T47D (cell line): ENCODE measurements around the gene TGFBR3L.
"Not testable (repeated sequence)": the region's sequence is repeated elsewhere in the genome, so short reads cannot be mapped to it uniquely, and the experiment has no call there.

Experiments used
- DNase-seq, 2 experiments: peaks; one replicate each; pipeline versions ENCODE4 v3.0.0 to v3.0.0-alpha.2; 2011 to 2012; ENCODE audit warnings: low read depth in 1 of 2, low spot score in 1 of 2
- JUND ChIP-seq: IDR thresholded peaks from 2 replicates; pipeline ENCODE4 v1.6.1; 2012; ENCODE audit warnings: low read depth
- in situ Hi-C: cut with HindIII; loops from 2 replicates; pipeline ENCODE4 v1.10.0; 2016; ENCODE audit warnings: low sequenced_read_pairs, low pct_unique_long_range_greater_than_20kb

Gene TGFBR3L

DNA sequence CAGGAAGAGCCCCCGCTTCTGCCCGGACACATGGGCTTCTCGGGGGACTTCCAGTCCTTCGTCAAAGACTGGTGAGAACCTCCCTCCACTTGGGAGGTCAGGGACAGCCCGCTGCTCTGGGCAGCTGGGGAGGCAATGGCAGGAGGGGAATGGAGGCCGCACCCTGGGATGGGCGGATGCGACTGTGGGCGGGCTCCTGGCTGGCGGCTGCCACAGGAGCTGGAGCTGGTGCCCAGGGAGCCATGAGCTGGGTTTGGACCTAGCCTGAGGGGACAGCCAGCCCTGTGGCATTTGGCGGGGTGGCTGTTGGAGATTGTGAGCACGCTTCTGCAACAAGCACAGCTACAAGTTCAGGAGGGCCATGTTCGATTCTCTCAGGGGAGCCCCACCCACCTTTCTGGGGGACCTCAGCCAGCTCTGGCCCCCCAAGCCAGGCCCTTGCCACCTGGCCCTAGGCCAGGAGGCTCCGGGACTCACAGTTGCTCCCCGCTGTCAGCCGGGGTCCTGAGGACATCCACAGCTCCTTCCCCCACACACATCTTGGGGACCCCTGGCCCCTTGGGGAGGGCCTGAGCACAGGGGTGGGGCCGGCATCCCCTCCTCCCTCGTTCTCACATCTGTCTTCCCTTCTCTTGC is 3.0 kb upstream of the TGFBR3L start:
- TF ChIP-seq JUND = no peak
- DNase-seq = no peak
- in situ Hi-C loops = no loop called here

DNA sequence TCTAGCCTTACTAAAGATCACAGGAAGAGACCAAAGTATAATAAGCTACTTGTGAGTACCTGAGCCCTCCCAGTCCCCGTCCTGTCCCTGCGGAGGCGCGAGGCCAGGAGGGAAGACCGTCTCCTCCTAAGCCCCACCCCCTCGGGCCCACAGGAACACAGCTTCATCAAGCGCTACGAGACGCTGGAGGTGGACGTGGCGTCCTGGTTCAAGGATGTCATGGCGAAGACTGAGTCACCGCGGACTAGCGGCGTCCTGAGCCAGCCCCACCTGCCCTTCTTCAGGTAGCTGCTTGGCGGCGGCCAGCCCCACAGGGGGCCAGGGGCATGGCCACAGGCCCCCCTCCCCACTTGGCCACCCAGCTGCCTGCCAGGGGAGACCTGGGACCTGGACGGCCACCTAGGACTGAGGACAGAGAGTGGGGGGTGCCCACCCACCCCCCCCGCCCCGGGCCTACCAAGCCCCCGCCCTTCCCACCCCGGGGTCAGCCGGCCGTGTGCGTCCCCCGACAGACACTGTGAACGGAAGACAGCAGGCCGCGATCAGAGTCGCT is 2.4 kb upstream of the TGFBR3L start:
- no peak for TF ChIP-seq JUND
- no peak for DNase-seq
- in situ Hi-C loops = no loop called here

GRCh38 chr19:7912697-7913564 is 1.7 kb upstream of the TGFBR3L start:
- DNase-seq = no peak
- in situ Hi-C loops = no loop called here
- TF ChIP-seq JUND = no peak

DNA sequence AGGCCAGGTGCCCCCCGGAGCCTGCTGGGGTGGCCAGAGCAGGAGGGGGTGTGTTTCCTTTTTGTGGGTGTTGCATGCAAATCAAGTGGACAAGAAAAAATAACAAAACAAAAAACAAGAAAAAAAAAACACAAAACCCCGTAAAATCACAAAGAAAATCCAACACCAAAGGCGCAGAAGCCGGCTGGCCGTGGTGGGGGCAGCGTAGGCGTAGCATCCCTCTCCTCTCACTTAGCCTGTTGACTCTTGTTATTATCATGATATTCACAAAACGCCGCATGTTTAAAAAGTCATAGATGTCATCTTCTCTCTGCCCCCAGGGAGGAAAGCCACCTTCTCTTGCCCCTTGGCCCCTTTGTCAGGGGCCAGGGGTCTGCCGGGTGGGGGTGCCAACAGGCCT is 978 bp upstream of the TGFBR3L start:
- in situ Hi-C loops = no loop called here
- no peak for DNase-seq
- TF ChIP-seq JUND = no peak

- no peak for TF ChIP-seq JUND
- DNase-seq = no peak
- in situ Hi-C loops = no loop called here
Observed at GRCh38 chr19:7914099-7914498, 531 bp upstream of the TGFBR3L start.

DNA sequence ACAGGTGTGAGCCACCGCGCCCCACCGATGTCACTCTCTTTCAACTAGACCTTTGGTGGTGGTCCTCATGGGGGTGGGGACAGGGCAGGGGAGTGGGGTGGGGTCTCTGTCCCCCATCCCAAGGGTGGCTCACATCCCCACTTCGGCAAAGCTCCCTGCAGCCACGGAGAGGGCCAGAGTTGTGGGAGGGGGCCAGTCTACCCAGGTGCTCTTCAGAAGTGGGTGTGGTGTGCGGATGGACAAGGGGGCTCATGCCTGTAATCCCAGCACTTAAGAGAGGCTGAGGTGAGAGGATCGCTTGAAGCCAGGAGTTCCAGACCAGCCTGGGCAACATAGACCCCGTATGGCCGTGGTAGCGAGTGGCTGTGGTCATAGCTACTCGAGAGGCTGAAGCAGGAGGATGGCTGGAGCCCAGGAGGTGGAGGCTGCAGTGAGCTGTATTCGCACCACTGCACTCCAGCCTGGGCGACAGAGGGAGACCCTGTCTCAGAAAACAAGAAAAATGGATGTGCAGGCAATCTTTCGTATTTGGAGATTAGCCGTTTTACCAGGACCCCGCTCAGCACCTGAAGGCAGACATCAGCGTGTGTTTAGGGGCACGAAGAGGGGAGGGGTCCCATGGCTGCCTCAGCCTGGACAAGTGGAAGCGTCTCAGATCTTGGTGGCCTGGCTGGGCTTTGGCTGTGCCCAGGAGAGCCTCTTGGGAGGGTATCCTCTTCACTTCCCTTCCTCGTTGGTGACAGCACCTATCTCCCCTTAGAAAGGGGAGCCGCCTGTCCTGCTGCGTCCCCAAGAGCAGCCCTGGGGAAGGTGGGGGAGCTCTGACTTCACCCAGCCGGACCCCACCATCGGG is 846 bp downstream of the TGFBR3L start:
- no peak for TF ChIP-seq JUND
- in situ Hi-C loops = no loop called here
- no peak for DNase-seq

DNA sequence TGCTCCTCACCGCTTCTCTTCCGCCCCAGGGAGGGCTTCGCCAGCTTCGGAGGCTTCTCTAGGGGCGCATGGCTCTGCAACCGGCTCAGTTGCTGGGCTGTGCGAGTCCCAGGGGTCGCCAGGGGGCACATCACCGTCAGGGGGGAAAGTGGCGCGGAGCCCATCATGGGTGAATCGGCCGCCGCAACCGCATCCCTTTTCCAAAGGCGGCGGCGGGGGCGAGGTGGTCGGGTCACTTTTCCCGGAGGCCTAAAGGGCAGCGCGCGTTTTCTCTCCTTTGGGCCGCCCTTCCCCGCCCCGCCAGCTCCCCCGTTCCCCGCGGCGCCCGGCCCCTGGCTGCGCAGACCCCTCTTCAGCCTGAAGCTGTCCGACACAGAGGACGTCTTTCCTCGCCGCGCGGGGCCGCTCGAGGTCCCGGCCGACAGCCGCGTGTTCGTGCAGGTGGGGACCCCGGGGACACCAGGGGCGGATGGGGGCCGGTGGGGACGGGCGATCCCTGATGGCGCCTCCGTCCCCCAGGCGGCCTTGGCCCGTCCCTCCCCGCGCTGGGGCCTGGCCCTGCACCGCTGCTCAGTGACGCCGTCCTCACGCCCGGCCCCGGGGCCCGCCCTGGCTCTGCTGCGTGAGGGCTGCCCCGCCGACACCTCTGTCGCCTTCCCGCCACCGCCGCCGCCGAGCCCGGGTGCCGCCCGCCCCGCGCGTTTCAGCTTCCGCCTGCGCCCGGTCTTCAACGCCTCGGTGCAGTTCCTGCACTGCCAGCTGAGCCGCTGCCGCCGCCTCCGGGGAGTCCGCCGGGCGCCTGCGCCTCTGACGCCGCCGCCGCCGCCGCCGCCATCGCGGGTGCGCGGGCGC is 1.7 kb downstream of the TGFBR3L start:
- DNase-seq = peak; percentile 37 to 50
- in situ Hi-C loops = no loop called here
- TF ChIP-seq JUND = no peak

DNA sequence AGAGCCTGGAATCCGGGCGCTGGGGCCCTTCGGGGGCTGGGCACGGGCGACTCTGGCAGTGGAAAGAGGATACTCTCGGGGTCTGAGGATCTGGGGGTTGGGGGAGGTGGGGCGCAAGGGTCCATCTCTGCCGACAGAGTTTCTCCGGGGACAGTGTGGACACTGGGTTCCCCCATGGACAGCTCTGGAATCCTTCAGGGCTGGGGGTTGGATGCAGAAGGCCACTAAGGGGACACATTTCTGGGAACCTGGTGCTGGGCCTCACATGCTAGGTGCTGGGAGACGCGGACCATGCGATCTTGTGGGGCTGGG is 2.3 kb downstream of the TGFBR3L start:
- in situ Hi-C loops = no loop called here
- TF ChIP-seq JUND = no peak
- DNase-seq = no peak

DNA sequence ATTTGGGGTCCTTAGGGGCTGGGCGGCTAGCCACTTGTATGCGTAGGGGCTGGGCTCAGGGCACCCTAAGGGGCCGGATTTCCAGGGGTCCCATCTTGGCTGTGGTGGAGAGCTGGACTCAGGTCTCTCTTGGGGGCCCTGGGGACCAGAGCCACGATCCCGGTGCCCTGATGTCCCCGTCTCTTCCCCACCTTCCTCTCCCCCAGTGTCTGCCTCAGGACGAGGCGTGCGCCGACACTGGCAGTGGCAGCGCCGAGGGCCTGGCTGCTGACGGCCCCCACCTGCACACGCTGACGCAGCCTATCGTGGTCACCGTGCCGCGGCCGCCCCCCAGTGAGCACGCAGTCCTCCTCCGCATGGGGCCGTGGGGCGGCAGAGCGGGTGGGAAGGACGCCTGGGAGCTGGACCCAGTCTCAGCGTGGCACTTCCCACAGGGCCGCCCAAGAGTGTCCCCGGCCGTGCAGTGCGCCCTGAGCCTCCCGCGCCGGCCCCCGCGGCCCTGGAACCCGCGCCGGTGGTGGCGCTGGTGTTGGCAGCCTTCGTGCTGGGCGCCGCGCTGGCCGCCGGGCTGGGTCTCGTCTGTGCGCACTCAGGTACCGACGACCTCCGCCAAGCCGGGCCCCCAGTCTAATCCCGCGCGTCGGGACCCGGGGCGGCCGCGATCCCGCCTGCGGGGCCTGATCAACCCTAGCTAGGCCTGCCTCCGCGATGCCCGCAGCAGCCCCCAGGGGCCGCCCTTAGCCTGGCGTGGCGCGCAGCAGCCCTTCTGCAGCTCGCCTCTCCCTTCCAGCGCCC is 2.8 kb downstream of the TGFBR3L start:
- no peak for TF ChIP-seq JUND
- in situ Hi-C loops = no loop called here
- peak; percentile 34 to 51 for DNase-seq

DNA sequence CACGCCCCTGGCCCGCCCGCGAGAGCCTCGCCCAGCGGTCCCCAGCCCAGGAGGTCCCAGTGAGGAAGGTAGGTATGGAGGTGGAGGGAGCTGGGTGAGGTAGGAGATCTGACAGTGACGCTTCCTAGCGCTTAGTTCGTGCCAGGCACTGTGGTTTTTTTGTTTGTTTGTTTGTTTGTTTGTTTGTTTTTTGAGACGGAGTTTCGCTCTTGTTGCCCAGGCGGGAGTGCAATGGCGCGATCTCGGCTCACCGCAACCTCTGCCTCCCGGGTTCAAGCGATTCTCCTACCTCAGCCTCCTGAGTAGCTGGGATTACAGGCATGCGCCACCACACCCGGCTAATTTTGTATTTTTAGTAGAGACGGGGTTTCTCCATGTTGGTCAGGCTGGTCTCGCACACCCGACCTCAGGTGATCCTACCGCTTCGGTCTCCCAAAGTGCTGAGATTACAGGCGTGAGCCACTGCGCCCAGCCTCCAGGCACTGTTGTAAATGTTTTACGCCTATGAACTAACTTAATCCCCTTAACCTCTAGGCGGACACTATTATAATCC is 3.5 kb downstream of the TGFBR3L start:
- DNase-seq, in situ Hi-C loops: not testable (repeated sequence)
